ENCODE measurements around the gene DUSP16.

Gene DUSP16

GRCh38 chr12:12564911-12565310 is 2.2 kb upstream of the DUSP16 start:
- Histone ChIP-seq H3K4me1 (peaks cover 7 to 26% (median 22%) of the 10 kb centered on the region in 10 experiments; a peak in 19 of 20 replicates), H3K9me3 (replicated peaks in 1 of 11) (peaks cover 7 to 28% (median 14%) of the 10 kb centered on the region in 11 experiments; a peak in 21 of 22 replicates), H3K27ac (no peak overlapping the region)

GRCh38 chr12:12563290-12563928 is 746 bp upstream of the DUSP16 start:
- H3K4me3 ChIP-seq = peak overlapping the region; percentile 79 to 96 (median 88)
- H3K27me3 ChIP-seq = peaks cover 0 to 35% (median 28%) of the 10 kb centered on the region in 11 experiments; a peak in 20 of 22 replicates
- peak overlapping the region; percentile 92 to 100 (median 96) for H3K9ac ChIP-seq
- peak overlapping the region; percentile 48 to 81 (median 70) for H3K4me2 ChIP-seq
- peaks cover 7 to 30% (median 25%) of the 10 kb centered on the region in 10 experiments; a peak in 19 of 20 replicates for H3K4me1 ChIP-seq
- peaks cover 7 to 28% (median 14%) of the 10 kb centered on the region in 11 experiments; a peak in 21 of 22 replicates for H3K9me3 ChIP-seq (replicated peaks in 1 of 11)
- H3K36me3 ChIP-seq = no peaks in the 10 kb centered on the region
- H3K27ac ChIP-seq = peak overlapping the region in 10 of 11 experiments; percentile 78 to 100 (median 96); a peak in 20 of 22 replicates
- H4K20me1 ChIP-seq = peaks cover 0 to 5% (median 0%) of the 10 kb centered on the region in 11 experiments; a peak in 4 of 22 replicates
- TF ChIP-seq Cebpa-rat (IDR thresholded peaks at IDR 0.05) = no peak

More at GRCh38 chr12:12564911-12565310, 2.2 kb upstream of the DUSP16 start:
- no peaks in the 10 kb centered on the region for H3K36me3 ChIP-seq
- no peak overlapping the region for H3K4me2 ChIP-seq
- TF ChIP-seq Cebpa-rat (IDR thresholded peaks at IDR 0.05) = no peak
- H3K27me3 ChIP-seq = peaks cover 0 to 21% (median 20%) of the 10 kb centered on the region in 11 experiments; a peak in 19 of 22 replicates
- no peak overlapping the region for H3K4me3 ChIP-seq
- peaks cover 0 to 5% (median 0%) of the 10 kb centered on the region in 11 experiments; a peak in 2 of 22 replicates for H4K20me1 ChIP-seq
- no peak overlapping the region for H3K9ac ChIP-seq

- Histone ChIP-seq H3K9me3 (replicated peaks in 1 of 11) (peaks cover 7 to 23% (median 14%) of the 10 kb centered on the region in 11 experiments; a peak in 21 of 22 replicates), H3K4me3 (peak overlapping the region; percentile 79 to 96 (median 88)), H3K4me1 (peaks cover 7 to 30% (median 25%) of the 10 kb centered on the region in 10 experiments; a peak in 19 of 20 replicates), H3K27ac (peak overlapping the region; percentile 90 to 100 (median 96)), H3K27me3 (peaks cover 0 to 36% (median 28%) of the 10 kb centered on the region in 11 experiments; a peak in 20 of 22 replicates), H3K9ac (peak overlapping the region; percentile 92 to 100 (median 96)), H3K4me2 (peak overlapping the region; percentile 81 to 99 (median 92); a peak in 21 of 22 replicates), H3K36me3 (no peaks in the 10 kb centered on the region), H4K20me1 (peaks cover 0 to 8% (median 0%) of the 10 kb centered on the region in 11 experiments; a peak in 4 of 22 replicates)
- TF ChIP-seq Cebpa-rat (IDR thresholded peaks at IDR 0.05) = no peak
Observed at GRCh38 chr12:12562016-12562483, 613 bp downstream of the DUSP16 start.

GRCh38 chr12:12561371-12562015 is 1.2 kb downstream of the DUSP16 start:
- TF ChIP-seq Cebpa-rat (IDR thresholded peaks at IDR 0.05) = peak in 2 of 11 experiments; percentile 8 to 10; a peak in 1 of 22 replicates
- Histone ChIP-seq H3K9me3 (replicated peaks in 1 of 11) (peaks cover 7 to 21% (median 14%) of the 10 kb centered on the region in 11 experiments; a peak in 21 of 22 replicates), H3K4me1 (peaks cover 7 to 30% (median 25%) of the 10 kb centered on the region in 10 experiments; a peak in 19 of 20 replicates), H4K20me1 (peaks cover 0 to 8% (median 0%) of the 10 kb centered on the region in 11 experiments; a peak in 4 of 22 replicates), H3K4me3 (peak overlapping the region; percentile 79 to 96 (median 88)), H3K36me3 (no peaks in the 10 kb centered on the region), H3K27me3 (peaks cover 0 to 36% (median 28%) of the 10 kb centered on the region in 11 experiments; a peak in 20 of 22 replicates), H3K9ac (peak overlapping the region; percentile 92 to 100 (median 96)), H3K27ac (peak overlapping the region; percentile 90 to 100 (median 96)), H3K4me2 (peak overlapping the region; percentile 81 to 99 (median 92))

- peak in 5 of 11 experiments; percentile 6 to 53 (median 25); a peak in 2 of 22 replicates for TF ChIP-seq Cebpa-rat (IDR thresholded peaks at IDR 0.05)
Observed at GRCh38 chr12:12560587-12561370, 1.9 kb downstream of the DUSP16 start.

GRCh38 chr12:12559719-12560296 is 2.9 kb downstream of the DUSP16 start:
- Histone ChIP-seq H3K27ac (no peak overlapping the region), H3K4me1 (peaks cover 7 to 30% (median 25%) of the 10 kb centered on the region in 10 experiments; a peak in 19 of 20 replicates), H3K9ac (peak overlapping the region in 1 of 11 experiments; percentile 24; a peak in 2 of 22 replicates), H3K9me3 (replicated peaks in 1 of 11) (peaks cover 0 to 6% (median 5%) of the 10 kb centered on the region in 11 experiments; a peak in 16 of 22 replicates), H3K4me2 (peak overlapping the region in 5 of 11 experiments; percentile 15 to 91 (median 81); a peak in 8 of 22 replicates), H3K27me3 (peaks cover 0 to 36% (median 28%) of the 10 kb centered on the region in 11 experiments; a peak in 20 of 22 replicates), H4K20me1 (peaks cover 0 to 8% (median 0%) of the 10 kb centered on the region in 11 experiments; a peak in 4 of 22 replicates), H3K4me3 (no peak overlapping the region), H3K36me3 (no peaks in the 10 kb centered on the region)
- no peak for TF ChIP-seq Cebpa-rat (IDR thresholded peaks at IDR 0.05)

More at GRCh38 chr12:12560587-12561370, 1.9 kb downstream of the DUSP16 start:
- Histone ChIP-seq H3K9ac (peak overlapping the region; percentile 92 to 100 (median 96)), H3K4me2 (peak overlapping the region; percentile 81 to 99 (median 92)), H3K4me3 (peak overlapping the region; percentile 79 to 96 (median 88)), H4K20me1 (peaks cover 0 to 8% (median 0%) of the 10 kb centered on the region in 11 experiments; a peak in 4 of 22 replicates), H3K27ac (peak overlapping the region; percentile 90 to 100 (median 96)), H3K36me3 (no peaks in the 10 kb centered on the region), H3K9me3 (replicated peaks in 1 of 11) (peaks cover 7 to 16% (median 12%) of the 10 kb centered on the region in 11 experiments; a peak in 21 of 22 replicates), H3K27me3 (peaks cover 0 to 36% (median 28%) of the 10 kb centered on the region in 11 experiments; a peak in 20 of 22 replicates), H3K4me1 (peaks cover 7 to 30% (median 25%) of the 10 kb centered on the region in 10 experiments; a peak in 19 of 20 replicates)

- TF ChIP-seq Cebpa-rat (IDR thresholded peaks at IDR 0.05) = no peak
- H3K27ac ChIP-seq = no peak overlapping the region
Observed at GRCh38 chr12:12558291-12558690, 4.4 kb downstream of the DUSP16 start.

More at GRCh38 chr12:12558291-12558690, 4.4 kb downstream of the DUSP16 start:
- Histone ChIP-seq H3K4me1 (peaks cover 7 to 26% (median 19%) of the 10 kb centered on the region in 10 experiments; a peak in 19 of 20 replicates), H3K4me2 (no peak overlapping the region), H3K27me3 (peaks cover 0 to 36% (median 28%) of the 10 kb centered on the region in 11 experiments; a peak in 20 of 22 replicates), H3K36me3 (peaks cover 0 to 6% (median 0%) of the 10 kb centered on the region in 11 experiments; a peak in 2 of 22 replicates), H3K9ac (no peak overlapping the region), H3K9me3 (replicated peaks in 1 of 11) (no peaks in the 10 kb centered on the region), H4K20me1 (peaks cover 0 to 8% (median 0%) of the 10 kb centered on the region in 11 experiments; a peak in 4 of 22 replicates), H3K4me3 (no peak overlapping the region)
